Body of pancreas (tissue), 4 donors: Measurements from ENCODE around the gene SLC37A1. TPM values are rescaled to one million over a fixed set of nuclear protein-coding genes. Genes with fewer than 3 reads are reported as not detected.

Experiments used
- ATAC-seq: fragments of 150-250 bp; one replicate; pipeline ENCODE4 v1.9.1; 2016
- DNase-seq, 4 donors: peaks; one replicate each; pipeline ENCODE4 v3.0.0-alpha.2; 2019
- H3K27ac ChIP-seq, 4 donors: fragments of 200-600 bp; sonication (generic); 1 replicate in 3 of 4; 2 replicates in 1 of 4; pipeline versions ENCODE4 v1.5.1 to v1.6.1; 2016 to 2019; ENCODE audit warnings: mild to moderate bottlenecking in 1 of 4, mixed read lengths in 1 of 4, moderate library complexity in 1 of 4
- H3K27me3 ChIP-seq, 2 donors: fragments of 200-600 bp; sonication (generic); one replicate each; pipeline ENCODE4 v1.6.0; 2016; ENCODE audit warnings: mild to moderate bottlenecking in 1 of 2
- H3K36me3 ChIP-seq, 2 donors: fragments of 200-600 bp; sonication (generic); replicated peaks in 1 of 2; 2 replicates each; pipeline ENCODE4 v1.5.1; 2016; ENCODE audit warnings: low read depth in 2 of 2; ENCODE audit not compliant: insufficient read depth in 1 of 2
- H3K4me1 ChIP-seq: fragments of 200-600 bp; sonication (generic); one replicate; pipeline ENCODE4 v1.6.0; 2016
- H3K4me3 ChIP-seq, 2 donors: fragments of 200-600 bp; sonication (generic); 1 replicate in 1 of 2; 2 replicates in 1 of 2; pipeline ENCODE4 v1.5.1; 2016 to 2019
- H3K9me3 ChIP-seq, 3 donors: fragments of 200-600 bp; sonication (generic); 1 replicate in 2 of 3; 2 replicates in 1 of 3; pipeline ENCODE4 v1.5.1; 2016
- POLR2A ChIP-seq, 3 donors: fragments of 450-650 bp; IDR thresholded peaks; one replicate each; pipeline ENCODE4 v1.6.1; 2016; ENCODE audit warnings: antibody characterized with exemption in 3 of 3, mild to moderate bottlenecking in 2 of 3
- WGBS, 2 donors: methylation state at CpG; one replicate each; pipeline ENCODE4 v1.1.5; 2017; 5-methylcytosine and 5-hydroxymethylcytosine counted together
- intact Hi-C: fragments of 100-400 bp; cut with DNase I; formaldehyde crosslinking; loops from one replicate; pipeline ENCODE4 v1.15.1; 2023
- total RNA-seq, 2 donors: library from RNA; depleted of rRNA; stranded (reverse); fragments of >200 nt; gene quantifications; one replicate each; pipeline ENCODE4 v1.1.0, GENCODE V29; 2016
- TF ChIP-seq, protein P1 (sequence below), 7 experiments: fragments of 450-650 bp in 4 of 7; fragments of 200-600 bp in 3 of 7; sonication (generic) in 3 of 7; IDR thresholded peaks; one replicate each; pipeline ENCODE4 v1.5.1; 2016 to 2019; ENCODE audit warnings: antibody characterized with exemption in 7 of 7

SLC37A1 gene
- total RNA-seq, 2 donors from 2014 or later = 6.3 to 16.3 TPM

DNA sequence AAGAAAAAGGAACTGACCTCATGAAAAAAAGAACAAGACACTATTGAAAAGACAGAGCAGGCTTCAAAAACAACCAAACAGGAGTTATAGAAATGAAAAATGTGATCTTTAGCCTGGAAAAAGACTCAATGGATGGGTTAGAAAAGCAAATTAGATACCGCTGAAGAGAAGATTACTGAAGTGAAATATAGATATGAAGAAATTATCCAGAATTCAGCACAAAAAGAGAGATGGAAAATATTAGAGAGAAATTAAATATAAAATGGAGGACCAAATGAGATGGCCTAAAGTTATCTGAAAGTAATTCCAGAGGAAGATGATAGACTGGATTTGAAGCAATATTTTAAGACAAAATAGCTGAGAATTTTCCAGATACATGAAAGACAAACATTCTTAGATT lies 63.0 kb downstream of the SLC37A1 start:
- intact Hi-C loops = no loop called here
- Histone ChIP-seq H3K27me3 (no peaks in the 10 kb centered on the region), H3K9me3 (no peaks in the 10 kb centered on the region), H3K27ac (no peak overlapping the region), H3K4me1 (no peaks in the 10 kb centered on the region), H3K4me3 (no peak overlapping the region), H3K36me3 (peaks cover 0 to 2% of the 10 kb centered on the region in 2 donors)
- 92 to 96% methylated on average over 1 of the region's 1 CpG for WGBS, 2 donors
- no peak for ATAC-seq
- TF ChIP-seq, protein P1, sequence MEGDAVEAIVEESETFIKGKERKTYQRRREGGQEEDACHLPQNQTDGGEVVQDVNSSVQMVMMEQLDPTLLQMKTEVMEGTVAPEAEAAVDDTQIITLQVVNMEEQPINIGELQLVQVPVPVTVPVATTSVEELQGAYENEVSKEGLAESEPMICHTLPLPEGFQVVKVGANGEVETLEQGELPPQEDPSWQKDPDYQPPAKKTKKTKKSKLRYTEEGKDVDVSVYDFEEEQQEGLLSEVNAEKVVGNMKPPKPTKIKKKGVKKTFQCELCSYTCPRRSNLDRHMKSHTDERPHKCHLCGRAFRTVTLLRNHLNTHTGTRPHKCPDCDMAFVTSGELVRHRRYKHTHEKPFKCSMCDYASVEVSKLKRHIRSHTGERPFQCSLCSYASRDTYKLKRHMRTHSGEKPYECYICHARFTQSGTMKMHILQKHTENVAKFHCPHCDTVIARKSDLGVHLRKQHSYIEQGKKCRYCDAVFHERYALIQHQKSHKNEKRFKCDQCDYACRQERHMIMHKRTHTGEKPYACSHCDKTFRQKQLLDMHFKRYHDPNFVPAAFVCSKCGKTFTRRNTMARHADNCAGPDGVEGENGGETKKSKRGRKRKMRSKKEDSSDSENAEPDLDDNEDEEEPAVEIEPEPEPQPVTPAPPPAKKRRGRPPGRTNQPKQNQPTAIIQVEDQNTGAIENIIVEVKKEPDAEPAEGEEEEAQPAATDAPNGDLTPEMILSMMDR (IDR thresholded peaks at IDR 0.05) = no peak
- TF ChIP-seq POLR2A (IDR thresholded peaks at IDR 0.05) = no peak
- DNase-seq = no peak

- intact Hi-C loops = no loop called here
- H3K4me3 ChIP-seq = no peak overlapping the region
- H3K27me3 ChIP-seq = no peaks in the 10 kb centered on the region
- WGBS, 2 donors = 95 to 96% methylated on average over 9 of the region's 9 CpGs
- H3K4me1 ChIP-seq = no peaks in the 10 kb centered on the region
- TF ChIP-seq, protein P1 (IDR thresholded peaks at IDR 0.05) = no peak
- TF ChIP-seq POLR2A (IDR thresholded peaks at IDR 0.05) = no peak
- ATAC-seq (no peak), DNase-seq (peak in 1 of 4 donors; percentile 4)
- peaks cover 0 to 2% of the 10 kb centered on the region in 2 donors for H3K36me3 ChIP-seq
- H3K9me3 ChIP-seq = no peaks in the 10 kb centered on the region
- no peak overlapping the region for H3K27ac ChIP-seq
Observed at GRCh38 chr21:42578034-42578433, 64.4 kb downstream of the SLC37A1 start.

GRCh38 chr21:42578761-42579415 lies 65.2 kb downstream of the SLC37A1 start:
- no peak for DNase-seq
- TF ChIP-seq, protein P1 (IDR thresholded peaks at IDR 0.05) = no peak
- Histone ChIP-seq H3K36me3 (peaks cover 0 to 2% of the 10 kb centered on the region in 2 donors), H3K27me3 (no peaks in the 10 kb centered on the region), H3K4me3 (no peak overlapping the region), H3K27ac (no peak overlapping the region), H3K9me3 (no peaks in the 10 kb centered on the region), H3K4me1 (no peaks in the 10 kb centered on the region)
- ATAC-seq = no peak
- intact Hi-C loops = no loop called here
- 88 to 90% methylated on average over 5 to 12 of the region's 12 CpGs for WGBS, 2 donors

- Histone ChIP-seq H3K36me3 (peaks cover 0 to 2% of the 10 kb centered on the region in 2 donors), H3K9me3 (no peaks in the 10 kb centered on the region), H3K4me3 (no peak overlapping the region), H3K27ac (no peak overlapping the region), H3K4me1 (no peaks in the 10 kb centered on the region), H3K27me3 (no peaks in the 10 kb centered on the region)
- intact Hi-C loops = no loop called here
- ATAC-seq = no peak
- 91% methylated on average over 18 to 21 of the region's 22 CpGs for WGBS, 2 donors
- no peak for DNase-seq
- TF ChIP-seq POLR2A (IDR thresholded peaks at IDR 0.05) = no peak
- TF ChIP-seq, protein P1 (IDR thresholded peaks at IDR 0.05) = no peak
Observed at GRCh38 chr21:42579456-42580075, 65.9 kb downstream of the SLC37A1 start.
